Endothelial cell of umbilical vein (primary cell): ENCODE results near the gene METTL26.

Experiments used
- CTCF ChIP-seq, 2 donors: IDR thresholded peaks; 1 replicate in 1 of 2; 2 replicates in 1 of 2; pipeline ENCODE4 v1.5.1; 2011; ENCODE audit warnings: low read length in 2 of 2, mild to moderate bottlenecking in 2 of 2, moderate library complexity in 2 of 2, control low read depth in 1 of 2, inconsistent platforms in 1 of 2, low read depth in 1 of 2; ENCODE audit not compliant: insufficient read depth in 1 of 2; ENCODE audit errors: extremely low read depth in 1 of 2
- EZH2 ChIP-seq: IDR thresholded peaks from 2 replicates; pipeline ENCODE4 v1.6.1; 2012; ENCODE audit warnings: borderline replicate concordance, low read depth, mild to moderate bottlenecking, moderate library complexity, low read length, inconsistent platforms; ENCODE audit not compliant: severe bottlenecking
- FOS ChIP-seq: IDR thresholded peaks from 2 replicates; pipeline ENCODE4 v1.6.1; 2011; ENCODE audit warnings: mild to moderate bottlenecking, low read length, moderate library complexity, borderline replicate concordance; ENCODE audit not compliant: insufficient read depth
- GATA2 ChIP-seq: IDR thresholded peaks from 2 replicates; pipeline ENCODE4 v1.7.0; 2011; ENCODE audit warnings: low read depth, mild to moderate bottlenecking, moderate library complexity, mixed read lengths, low read length; ENCODE audit not compliant: insufficient read length, insufficient read depth
- JUN ChIP-seq: IDR thresholded peaks from 2 replicates; pipeline ENCODE4 v1.6.1; 2011; ENCODE audit warnings: borderline replicate concordance, low read depth; ENCODE audit not compliant: insufficient read length, insufficient read depth
- MAX ChIP-seq: IDR thresholded peaks from 2 replicates; pipeline ENCODE4 v1.6.1; 2011; ENCODE audit not compliant: insufficient read depth, insufficient read length
- POLR2A ChIP-seq: IDR thresholded peaks from 2 replicates; pipeline ENCODE4 v1.6.1; 2012; ENCODE audit warnings: low read depth, mild to moderate bottlenecking, control low read depth, low read length
- POLR2AphosphoS5 ChIP-seq: IDR thresholded peaks from 2 replicates; pipeline ENCODE4 v1.6.1; 2012; ENCODE audit warnings: low read depth, mild to moderate bottlenecking, control low read depth, low read length, moderate library complexity; ENCODE audit not compliant: insufficient read depth

GRCh38 chr16:654034-654433 is 17.9 kb upstream of the METTL26 start:
- TF ChIP-seq POLR2AphosphoS5, result no peak
- TF ChIP-seq CTCF (IDR thresholded peaks at IDR 0.05; ENCODE audit: extremely low read depth in 1 of 2, insufficient read depth in 1 of 2, low read depth in 1 of 2, low read length in 2 of 2), result no peak
- no peak for TF ChIP-seq EZH2
- TF ChIP-seq MAX, result no peak
- TF ChIP-seq POLR2A, result no peak
- no peak for TF ChIP-seq FOS
- no peak for TF ChIP-seq JUN
- TF ChIP-seq GATA2, result no peak
